Coronary artery (tissue), 2 donors: ENCODE results near the gene UBE2E2.

Experiments used
- DNase-seq: peaks from one replicate; pipeline ENCODE4 v3.0.0-alpha.2; 2017; ENCODE audit warnings: low spot score
- H3K27ac ChIP-seq, 2 donors: fragments of 200-600 bp; sonication (generic); one replicate each; pipeline ENCODE4 v1.5.1; 2016 to 2019
- H3K4me3 ChIP-seq: fragments of 200-600 bp; sonication (generic); 2 replicates; pipeline ENCODE4 v1.5.1; 2016; ENCODE audit warnings: mild to moderate bottlenecking, moderate library complexity
- TF ChIP-seq, protein P1 (sequence below): fragments of 200-600 bp; sonication (generic); IDR thresholded peaks from one replicate; pipeline ENCODE4 v1.5.1; 2019; ENCODE audit warnings: antibody characterized with exemption

The UBE2E2 gene

DNA sequence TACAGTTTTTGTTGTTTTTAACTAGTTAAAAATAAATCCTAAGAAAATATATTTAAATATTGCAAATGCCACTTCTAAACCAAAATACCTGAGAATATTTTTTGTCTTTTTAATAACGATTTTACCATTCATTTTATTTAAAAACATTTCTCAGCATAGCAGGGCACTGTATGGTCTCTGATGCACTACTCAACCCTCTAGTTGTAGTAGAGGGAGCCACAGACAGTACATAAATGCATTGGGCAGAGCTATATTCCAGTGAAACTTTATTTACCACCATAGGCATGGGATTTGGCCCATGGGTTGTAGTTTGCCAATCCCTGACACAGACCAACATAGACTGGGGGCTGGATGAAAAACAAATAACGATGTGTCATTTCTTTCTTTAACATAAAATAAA is 388.2 kb downstream of the UBE2E2 start:
- TF ChIP-seq, protein P1, sequence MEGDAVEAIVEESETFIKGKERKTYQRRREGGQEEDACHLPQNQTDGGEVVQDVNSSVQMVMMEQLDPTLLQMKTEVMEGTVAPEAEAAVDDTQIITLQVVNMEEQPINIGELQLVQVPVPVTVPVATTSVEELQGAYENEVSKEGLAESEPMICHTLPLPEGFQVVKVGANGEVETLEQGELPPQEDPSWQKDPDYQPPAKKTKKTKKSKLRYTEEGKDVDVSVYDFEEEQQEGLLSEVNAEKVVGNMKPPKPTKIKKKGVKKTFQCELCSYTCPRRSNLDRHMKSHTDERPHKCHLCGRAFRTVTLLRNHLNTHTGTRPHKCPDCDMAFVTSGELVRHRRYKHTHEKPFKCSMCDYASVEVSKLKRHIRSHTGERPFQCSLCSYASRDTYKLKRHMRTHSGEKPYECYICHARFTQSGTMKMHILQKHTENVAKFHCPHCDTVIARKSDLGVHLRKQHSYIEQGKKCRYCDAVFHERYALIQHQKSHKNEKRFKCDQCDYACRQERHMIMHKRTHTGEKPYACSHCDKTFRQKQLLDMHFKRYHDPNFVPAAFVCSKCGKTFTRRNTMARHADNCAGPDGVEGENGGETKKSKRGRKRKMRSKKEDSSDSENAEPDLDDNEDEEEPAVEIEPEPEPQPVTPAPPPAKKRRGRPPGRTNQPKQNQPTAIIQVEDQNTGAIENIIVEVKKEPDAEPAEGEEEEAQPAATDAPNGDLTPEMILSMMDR: no peak
- Histone ChIP-seq H3K27ac (no peak overlapping the region), H3K4me3 (no peak overlapping the region)
- DNase-seq: no peak

DNA sequence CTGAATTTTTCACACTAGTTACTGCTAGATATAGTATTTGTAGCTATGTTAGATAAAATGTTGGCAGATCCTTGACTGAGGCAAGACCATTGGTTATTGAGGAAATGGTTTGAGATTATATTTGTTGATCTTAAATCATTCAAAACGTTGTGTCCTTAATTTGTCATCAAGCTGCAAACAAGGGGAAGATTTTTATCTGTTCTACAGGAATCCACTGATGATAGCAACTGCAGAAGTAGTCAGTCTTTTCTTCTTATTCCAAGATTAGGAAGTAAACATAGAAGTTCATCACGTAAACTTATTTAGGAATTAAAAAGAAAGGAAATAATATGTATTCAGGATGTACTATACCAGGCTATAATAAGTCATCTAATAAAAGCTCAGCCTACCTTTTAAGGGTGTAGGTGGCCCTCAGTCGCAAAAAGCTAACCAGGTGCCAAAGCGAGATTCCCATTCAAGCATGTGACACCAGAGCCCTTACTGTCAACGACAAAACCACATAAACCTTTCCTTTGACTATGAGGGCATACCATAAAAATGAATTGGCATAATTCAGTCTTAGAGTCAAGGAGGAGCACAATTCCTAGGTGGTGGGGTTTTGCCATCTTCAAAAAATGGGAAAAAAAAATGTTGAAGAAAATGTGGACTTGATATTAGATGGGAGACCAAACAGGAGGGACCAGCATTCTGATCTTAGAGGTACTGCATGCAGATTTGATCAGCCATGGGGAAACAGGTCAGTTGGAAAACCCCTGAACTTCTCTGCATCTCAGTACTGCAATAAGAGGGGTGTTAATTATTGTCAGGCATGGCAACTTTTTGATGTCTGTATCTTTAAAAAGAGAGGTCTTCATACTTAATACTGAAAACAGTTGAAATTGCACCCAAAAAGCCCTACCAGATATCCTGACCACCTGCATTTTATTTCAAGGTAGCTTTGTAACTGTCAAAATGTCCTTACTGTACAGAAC is 390.1 kb downstream of the UBE2E2 start:
- TF ChIP-seq, protein P1: no peak
- Histone ChIP-seq H3K27ac (no peak overlapping the region), H3K4me3 (no peak overlapping the region)
- DNase-seq: no peak

DNA sequence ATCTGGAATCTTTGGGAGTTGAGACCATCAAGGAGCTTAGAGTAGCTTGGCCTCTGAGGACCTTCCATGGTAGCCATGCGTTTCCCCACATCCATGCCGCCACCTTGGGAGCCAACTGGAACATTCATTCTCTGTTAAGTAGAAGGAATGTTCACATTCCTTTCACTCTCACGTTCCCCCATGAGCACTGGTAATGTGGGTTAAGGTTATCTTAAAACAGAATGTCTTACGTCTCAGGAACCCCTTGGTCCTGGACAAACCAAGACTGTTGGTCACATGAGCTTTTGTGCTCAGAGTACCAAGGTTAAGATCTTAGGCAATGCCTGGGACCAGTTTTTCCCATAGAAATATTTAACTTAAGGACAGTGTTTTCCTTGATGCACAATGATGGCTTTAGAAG is 390.9 kb downstream of the UBE2E2 start:
- Histone ChIP-seq H3K4me3 (no peak overlapping the region), H3K27ac (no peak overlapping the region)
- DNase-seq: no peak
- TF ChIP-seq, protein P1: no peak

DNA sequence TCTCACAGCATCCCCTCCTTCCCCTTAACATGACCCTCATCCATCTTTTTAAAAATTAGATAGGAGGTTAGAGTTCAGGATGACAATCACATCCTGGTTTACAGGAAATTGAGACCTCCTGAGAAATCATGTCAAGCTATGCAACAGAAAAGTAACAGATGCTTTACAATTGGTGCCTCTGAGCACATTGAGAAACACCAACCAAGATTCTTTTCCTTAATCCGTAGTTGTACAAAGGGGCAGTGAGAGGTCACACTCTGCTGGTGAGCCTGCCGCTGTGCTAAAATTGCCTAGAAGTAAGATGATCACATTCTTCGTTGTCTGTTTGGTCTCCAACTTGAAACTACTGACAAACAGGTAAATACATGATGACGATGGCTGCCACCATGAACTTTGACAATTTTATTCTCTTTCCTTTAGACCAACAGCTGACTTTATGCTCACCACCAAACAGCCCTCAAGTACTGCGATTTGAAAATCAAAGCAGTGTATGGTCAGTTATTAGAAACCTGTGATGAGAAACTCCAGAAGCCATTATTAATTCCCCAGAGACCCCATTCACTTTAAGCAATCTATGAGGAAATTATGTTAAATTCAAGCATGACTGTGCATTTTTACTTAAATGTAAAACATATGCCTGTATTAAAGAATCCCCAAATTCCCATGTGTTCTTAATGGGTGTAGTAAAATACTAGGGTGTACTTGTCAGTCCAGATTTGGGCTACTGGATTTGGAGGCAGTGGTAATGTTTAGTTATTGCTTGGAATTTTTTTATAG is 392.0 kb downstream of the UBE2E2 start:
- Histone ChIP-seq H3K4me3 (no peak overlapping the region), H3K27ac (no peak overlapping the region)
- DNase-seq: no peak
- TF ChIP-seq, protein P1: no peak

DNA sequence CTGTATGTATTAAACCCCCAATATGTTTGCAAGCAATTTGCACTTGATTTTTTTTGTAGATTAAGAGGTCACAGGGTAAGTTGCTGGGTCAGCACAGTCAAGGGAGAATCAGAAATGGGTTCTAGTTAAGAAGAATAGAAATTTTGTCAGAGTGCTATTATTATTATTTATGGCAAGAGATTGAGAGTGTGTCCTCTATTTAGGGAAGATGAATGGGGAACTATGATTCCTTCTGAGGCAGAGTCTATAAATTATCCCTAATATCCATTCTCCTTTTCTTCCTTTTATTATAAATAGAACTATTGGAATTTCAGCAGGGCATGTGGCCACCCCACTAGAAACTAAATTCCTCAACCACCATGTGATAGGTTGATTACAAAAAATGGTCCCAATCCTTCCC is 392.7 kb downstream of the UBE2E2 start:
- TF ChIP-seq, protein P1: no peak
- Histone ChIP-seq H3K27ac (no peak overlapping the region), H3K4me3 (no peak overlapping the region)
- DNase-seq: no peak

DNA sequence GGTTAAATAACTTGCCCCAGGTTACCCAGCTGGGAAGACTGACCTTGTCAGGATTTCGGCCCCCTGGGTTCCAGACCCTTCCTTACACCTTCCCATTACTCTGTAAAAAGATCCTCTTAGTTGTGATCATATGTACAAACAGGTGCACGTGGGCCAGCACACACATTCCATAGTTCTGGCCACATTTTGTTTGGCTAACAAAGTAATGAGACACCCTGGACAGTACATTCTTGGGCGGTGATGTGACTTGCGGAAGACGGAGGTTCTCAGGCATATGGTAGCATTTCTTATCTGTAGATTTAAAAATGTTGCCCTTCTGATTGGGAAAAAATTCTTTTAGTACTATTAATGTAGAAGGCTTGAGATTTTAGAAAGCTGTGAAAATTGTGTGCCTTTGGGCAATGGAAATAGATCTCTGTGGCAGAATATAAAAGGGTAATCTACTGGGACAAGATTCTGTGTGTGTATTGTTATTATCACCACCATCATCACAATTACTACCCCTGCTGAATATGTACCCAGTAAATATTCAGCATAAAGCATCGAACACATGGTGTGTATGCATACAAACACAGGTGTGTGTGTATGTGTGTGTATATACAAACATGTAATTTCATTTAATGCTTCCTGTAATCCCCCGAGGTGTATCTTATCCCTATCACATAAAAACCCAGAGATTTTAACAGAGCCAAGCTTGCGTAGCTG is 397.2 kb downstream of the UBE2E2 start:
- DNase-seq: no peak
- TF ChIP-seq, protein P1: no peak
- Histone ChIP-seq H3K27ac (no peak overlapping the region), H3K4me3 (no peak overlapping the region)
